Endodermal cell (in vitro differentiated cells): ENCODE measurements around the gene PPP2R3A. TPM values are rescaled to one million over a fixed set of nuclear protein-coding genes. Genes with fewer than 3 reads are reported as not detected.

Experiments used
- DNase-seq: peaks from one replicate; pipeline ENCODE4 v3.0.0-alpha.2; 2017
- H3K27ac ChIP-seq: 2 replicates; pipeline ENCODE4 v1.5.1; 2013; ENCODE audit warnings: mild to moderate bottlenecking, low read depth, low read length, moderate library complexity
- H3K27me3 ChIP-seq: 2 replicates; pipeline ENCODE4 v1.6.1; 2013; ENCODE audit warnings: mild to moderate bottlenecking, low read length, moderate library complexity; ENCODE audit not compliant: insufficient read depth, control insufficient read depth, poor library complexity, severe bottlenecking
- H3K36me3 ChIP-seq: 2 replicates; pipeline ENCODE4 v1.7.0; 2013; ENCODE audit warnings: mild to moderate bottlenecking, low read length, moderate library complexity; ENCODE audit not compliant: control insufficient read depth, insufficient read depth
- H3K4me1 ChIP-seq: one replicate; pipeline ENCODE4 v1.7.0; 2013; ENCODE audit warnings: low read length; ENCODE audit not compliant: control insufficient read depth, insufficient read depth
- H3K4me3 ChIP-seq: 2 replicates; pipeline ENCODE4 v1.5.1; 2013; ENCODE audit warnings: mild to moderate bottlenecking, low read length, moderate library complexity
- H3K9ac ChIP-seq: 2 replicates; pipeline ENCODE4 v1.6.1; 2013; ENCODE audit warnings: mild to moderate bottlenecking, low read length, moderate library complexity; ENCODE audit not compliant: poor library complexity, severe bottlenecking; ENCODE audit errors: extremely low read depth
- H3K9me3 ChIP-seq: 2 replicates; pipeline ENCODE4 v1.6.1; 2013; ENCODE audit warnings: mild to moderate bottlenecking, low read length, moderate library complexity; ENCODE audit not compliant: control insufficient read depth
- H3K27ac Mint-ChIP-seq: 2 replicates; pipeline ENCODE4 v1.8.0; 2020; ENCODE audit warnings: mixed read lengths
- H3K27me3 Mint-ChIP-seq: 2 replicates; pipeline ENCODE4 v1.8.0; 2021; ENCODE audit warnings: mild to moderate bottlenecking, mixed read lengths; ENCODE audit not compliant: insufficient read depth
- H3K36me3 Mint-ChIP-seq: 2 replicates; pipeline ENCODE4 v1.8.0; 2020; ENCODE audit warnings: low read depth, mixed read lengths
- H3K4me1 Mint-ChIP-seq: 2 replicates; pipeline ENCODE4 v1.8.0; 2020; ENCODE audit warnings: mixed read lengths
- H3K4me3 Mint-ChIP-seq: 2 replicates; pipeline ENCODE4 v1.8.0; 2020; ENCODE audit warnings: mild to moderate bottlenecking, moderate library complexity, mixed read lengths
- H3K9me3 Mint-ChIP-seq: 2 replicates; pipeline ENCODE4 v1.8.0; 2020; ENCODE audit warnings: mild to moderate bottlenecking, mixed read lengths
- WGBS, 2 experiments: methylation state at CpG; one replicate each; pipeline versions ENCODE4 v1.1.5 to v1.1.7; 2013; ENCODE audit warnings: missing lambda C conversion rate in 2 of 2, mixed read lengths in 1 of 2; ENCODE audit not compliant: insufficient coverage in 1 of 2, insufficient read length in 1 of 2; 5-methylcytosine and 5-hydroxymethylcytosine counted together
- total RNA-seq, 2 donors: library from RNA; stranded (reverse); fragmentation: NEBNext Ultra II Directional in 1 of 2; extraction: Animal tissue kit (Norgen Biotek cat#: 25700) in 1 of 2; gene quantifications; 2 replicates in 1 of 2; 3 replicates in 1 of 2; pipeline ENCODE4 v1.2.1, GENCODE V29; 2021
- TF ChIP-seq, protein P1 (sequence below): fragments of 200-600 bp; sonication (generic); conservative IDR thresholded peaks from 2 replicates; pipeline ENCODE4 v1.5.0; 2021; ENCODE audit warnings: antibody characterized with exemption, mild to moderate bottlenecking

The PPP2R3A gene
- total RNA-seq, 2 donors from 2014 or later: 12.5 to 16.5 TPM

DNA sequence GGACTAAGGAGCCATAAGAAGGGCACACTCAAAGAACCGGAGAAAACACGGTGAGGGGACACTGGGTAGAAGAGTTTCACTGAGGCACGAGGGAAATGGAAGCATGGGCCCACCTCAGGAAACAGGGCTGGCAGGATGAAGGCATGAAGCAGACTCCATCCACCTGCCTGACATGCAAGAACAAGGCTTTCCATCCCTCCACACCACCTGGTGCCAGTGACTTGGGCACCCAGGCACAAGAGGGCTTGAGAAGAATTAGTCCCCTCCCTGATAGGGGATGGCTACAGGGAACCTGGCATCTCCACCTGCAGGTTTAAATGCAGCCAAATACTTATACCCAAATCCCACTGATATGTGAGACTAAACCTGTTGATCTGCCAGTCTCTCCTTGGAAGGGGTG, 38.9 kb upstream of the PPP2R3A start:
- 89 to 100% methylated on average over 3 of the region's 3 CpGs for WGBS, 2 experiments
- Mint-ChIP-seq H3K4me3 (no peak overlapping the region), H3K9me3 (no peaks in the 10 kb centered on the region), H3K27ac (no peak overlapping the region), H3K36me3 (no peaks in the 10 kb centered on the region), H3K4me1 (no peaks in the 10 kb centered on the region), H3K27me3 (no peaks in the 10 kb centered on the region)
- H3K4me1 ChIP-seq: no peaks in the 10 kb centered on the region
- TF ChIP-seq, protein P1, sequence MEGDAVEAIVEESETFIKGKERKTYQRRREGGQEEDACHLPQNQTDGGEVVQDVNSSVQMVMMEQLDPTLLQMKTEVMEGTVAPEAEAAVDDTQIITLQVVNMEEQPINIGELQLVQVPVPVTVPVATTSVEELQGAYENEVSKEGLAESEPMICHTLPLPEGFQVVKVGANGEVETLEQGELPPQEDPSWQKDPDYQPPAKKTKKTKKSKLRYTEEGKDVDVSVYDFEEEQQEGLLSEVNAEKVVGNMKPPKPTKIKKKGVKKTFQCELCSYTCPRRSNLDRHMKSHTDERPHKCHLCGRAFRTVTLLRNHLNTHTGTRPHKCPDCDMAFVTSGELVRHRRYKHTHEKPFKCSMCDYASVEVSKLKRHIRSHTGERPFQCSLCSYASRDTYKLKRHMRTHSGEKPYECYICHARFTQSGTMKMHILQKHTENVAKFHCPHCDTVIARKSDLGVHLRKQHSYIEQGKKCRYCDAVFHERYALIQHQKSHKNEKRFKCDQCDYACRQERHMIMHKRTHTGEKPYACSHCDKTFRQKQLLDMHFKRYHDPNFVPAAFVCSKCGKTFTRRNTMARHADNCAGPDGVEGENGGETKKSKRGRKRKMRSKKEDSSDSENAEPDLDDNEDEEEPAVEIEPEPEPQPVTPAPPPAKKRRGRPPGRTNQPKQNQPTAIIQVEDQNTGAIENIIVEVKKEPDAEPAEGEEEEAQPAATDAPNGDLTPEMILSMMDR: no peak
- no peaks in the 10 kb centered on the region for H3K36me3 ChIP-seq
- no peaks in the 10 kb centered on the region for H3K9me3 ChIP-seq
- no peaks in the 10 kb centered on the region for H3K27me3 ChIP-seq
- no peak overlapping the region for H3K27ac ChIP-seq
- no peak for DNase-seq
- H3K9ac ChIP-seq: no peak overlapping the region
- H3K4me3 ChIP-seq: no peak overlapping the region

DNA sequence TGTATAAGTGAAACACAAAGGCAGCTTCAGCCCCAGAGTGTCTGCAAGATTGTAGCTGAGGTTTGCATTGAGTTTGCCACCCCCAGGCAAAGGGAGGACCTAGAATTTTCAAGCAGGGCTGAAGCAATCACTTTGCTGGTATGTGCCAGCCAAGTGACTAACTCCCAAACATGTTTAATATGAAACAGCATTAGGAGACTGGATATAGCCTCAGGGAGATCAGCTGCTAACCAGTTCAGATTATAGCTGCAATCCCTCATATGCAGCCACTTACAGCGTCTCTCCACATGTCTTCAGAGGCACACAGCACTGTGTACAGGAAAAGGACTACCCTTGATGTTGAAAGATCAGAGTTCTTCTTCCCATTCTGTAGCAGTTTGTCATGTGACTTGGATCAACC, 38.4 kb upstream of the PPP2R3A start:
- no peaks in the 10 kb centered on the region for H3K27me3 Mint-ChIP-seq
- Histone ChIP-seq H3K9ac (no peak overlapping the region), H3K4me3 (no peak overlapping the region), H3K9me3 (no peaks in the 10 kb centered on the region), H3K4me1 (no peaks in the 10 kb centered on the region), H3K27me3 (no peaks in the 10 kb centered on the region), H3K27ac (no peak overlapping the region), H3K36me3 (no peaks in the 10 kb centered on the region)
- no peaks in the 10 kb centered on the region for H3K36me3 Mint-ChIP-seq
- no peak for DNase-seq
- H3K9me3 Mint-ChIP-seq: no peaks in the 10 kb centered on the region
- no peak overlapping the region for H3K27ac Mint-ChIP-seq
- H3K4me3 Mint-ChIP-seq: no peak overlapping the region
- WGBS, 2 experiments: 82 to 90% methylated on average over 1 of the region's 1 CpG
- H3K4me1 Mint-ChIP-seq: no peaks in the 10 kb centered on the region
- TF ChIP-seq, protein P1: no peak

DNA sequence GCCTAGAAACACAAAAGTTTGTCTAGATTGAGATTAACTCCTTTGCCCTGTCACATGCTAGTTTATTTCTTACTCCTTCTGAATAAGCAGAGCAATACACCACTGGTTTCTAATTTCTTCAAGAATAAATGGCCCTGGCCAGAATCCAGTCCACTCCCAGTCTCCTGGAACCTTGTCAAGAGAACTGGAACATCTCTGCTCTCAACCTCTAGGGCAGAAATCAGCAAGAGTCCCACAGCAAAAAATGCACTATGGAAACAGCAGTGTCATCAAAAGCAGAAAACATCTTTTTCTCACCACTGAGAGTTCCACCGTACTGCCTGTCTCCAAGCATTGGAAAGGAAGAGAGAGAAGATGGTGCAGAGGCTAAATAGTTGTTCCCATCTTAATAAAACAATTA, 35.9 kb upstream of the PPP2R3A start:
- Histone ChIP-seq H3K9me3 (no peaks in the 10 kb centered on the region), H3K4me1 (no peaks in the 10 kb centered on the region), H3K27me3 (no peaks in the 10 kb centered on the region), H3K27ac (no peak overlapping the region), H3K4me3 (no peak overlapping the region), H3K9ac (no peak overlapping the region), H3K36me3 (no peaks in the 10 kb centered on the region)
- no peaks in the 10 kb centered on the region for H3K9me3 Mint-ChIP-seq
- no peak overlapping the region for H3K4me3 Mint-ChIP-seq
- no peaks in the 10 kb centered on the region for H3K36me3 Mint-ChIP-seq
- H3K27me3 Mint-ChIP-seq: no peaks in the 10 kb centered on the region
- DNase-seq: no peak
- TF ChIP-seq, protein P1: no peak
- H3K4me1 Mint-ChIP-seq: no peaks in the 10 kb centered on the region
- H3K27ac Mint-ChIP-seq: no peak overlapping the region
- WGBS, 2 experiments: 88 to 100% methylated on average over 1 of the region's 1 CpG
